Measurements from ENCODE around the gene FAM118A.
A peak's percentile ranks its signal among the peaks of the same experiment; 100 is the strongest.
"Not testable (repeated sequence)": the region's sequence is repeated elsewhere in the genome, so short reads cannot be mapped to it uniquely, and the experiment has no call there.

FAM118A gene

DNA sequence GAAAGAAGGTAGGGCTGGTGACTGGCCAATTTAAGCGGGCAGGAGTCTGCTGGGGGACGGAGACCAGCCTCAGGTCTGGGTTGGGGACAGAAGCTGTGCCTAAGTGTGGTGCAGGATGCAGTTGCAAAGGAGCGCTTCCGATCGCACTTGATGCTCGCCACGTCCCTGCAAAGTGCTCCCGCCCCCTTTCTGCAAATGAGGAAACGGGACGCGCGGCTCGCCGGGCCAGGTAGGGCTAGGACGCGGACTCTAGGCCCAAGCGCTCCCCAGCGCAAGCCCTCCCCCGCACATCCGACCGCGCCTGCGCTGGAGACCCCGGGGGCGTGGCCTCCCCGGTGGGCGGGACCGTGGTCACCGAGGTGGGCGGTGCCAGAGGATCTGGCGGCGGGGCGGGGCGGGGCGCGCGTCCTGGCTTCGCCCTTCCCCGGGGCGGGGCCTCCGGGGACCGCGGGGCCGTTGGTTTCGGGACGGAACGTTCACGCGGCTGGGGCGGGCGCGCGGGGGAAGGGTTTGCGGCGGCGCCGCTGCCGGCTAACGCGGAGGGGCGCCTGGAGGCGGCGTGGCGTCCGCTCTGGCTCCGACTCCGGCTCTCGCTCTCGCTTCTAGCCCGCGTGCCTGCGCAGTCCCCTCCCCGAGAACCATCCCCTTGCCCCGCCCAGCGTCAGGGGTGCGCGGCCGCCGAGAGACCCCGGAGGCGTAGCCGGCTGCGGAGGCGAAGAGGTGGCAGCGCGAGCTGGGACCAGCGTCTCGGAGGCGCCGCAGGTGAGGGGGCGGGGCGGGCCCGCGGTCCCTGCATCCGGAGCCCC, at the start of gene FAM118A:
Gene FAM118A (plus strand): TSS at position 513 of the 806 bp plus-strand sequence. CDS start 12,446 bp downstream, outside the sequence.
- DNase-seq = peak; percentile 50 to 98 (median 93)

DNA sequence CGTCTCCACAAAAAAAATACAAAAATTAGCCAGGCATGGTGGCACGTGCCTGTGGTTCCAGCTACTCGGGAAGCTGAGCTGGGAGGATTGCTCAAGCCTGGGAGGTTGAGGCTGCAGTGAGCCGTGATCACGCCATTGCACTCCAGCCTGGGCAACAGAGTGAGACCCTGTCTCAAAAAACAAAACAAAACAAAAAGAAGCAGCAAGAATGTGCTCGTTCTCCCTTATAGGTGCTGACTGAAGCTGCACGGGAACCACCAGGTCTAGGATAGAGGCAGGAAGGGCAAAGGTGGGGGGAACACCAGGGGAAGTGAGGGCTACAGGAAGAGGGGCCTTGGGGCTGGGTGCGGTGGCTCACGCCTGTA, 49.4 kb upstream of the FAM118A start:
- not testable (repeated sequence) for DNase-seq

DNA sequence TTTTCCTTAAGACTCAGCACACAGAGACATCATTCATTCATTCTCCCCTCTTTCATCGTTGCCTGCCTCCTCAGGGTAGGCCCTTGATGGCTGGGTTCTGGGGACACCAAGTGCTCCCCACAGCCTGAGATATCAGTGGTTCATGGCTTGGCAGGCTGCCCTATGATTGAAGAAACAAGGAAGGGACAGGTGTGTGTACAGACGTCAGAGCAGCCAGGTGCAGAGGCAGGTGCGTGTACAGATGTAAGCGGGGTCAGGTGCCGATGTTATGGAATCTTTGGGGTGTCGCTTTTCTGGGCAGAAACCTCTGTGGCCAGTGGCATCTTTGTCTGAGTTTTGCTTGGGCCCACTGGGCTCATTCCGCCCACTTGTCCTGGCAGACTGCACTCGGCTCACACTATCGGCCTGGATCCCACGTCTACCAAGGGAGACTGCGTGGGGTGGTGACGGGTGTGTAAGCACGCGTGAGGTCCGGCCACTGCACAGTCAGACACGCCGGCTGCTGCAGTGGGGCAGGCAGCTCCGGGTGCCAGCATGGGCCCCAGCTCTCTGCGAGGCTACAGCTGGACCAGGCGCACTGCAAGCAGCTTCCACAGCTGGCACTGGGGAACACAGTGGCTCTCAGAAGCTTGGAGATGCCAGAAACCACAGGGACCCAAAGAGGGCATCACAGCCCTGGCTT, 48.2 kb upstream of the FAM118A start:
- DNase-seq = no peak

GRCh38 chr22:45262195-45262930, 47.4 kb upstream of the FAM118A start:
- no peak for DNase-seq

DNA sequence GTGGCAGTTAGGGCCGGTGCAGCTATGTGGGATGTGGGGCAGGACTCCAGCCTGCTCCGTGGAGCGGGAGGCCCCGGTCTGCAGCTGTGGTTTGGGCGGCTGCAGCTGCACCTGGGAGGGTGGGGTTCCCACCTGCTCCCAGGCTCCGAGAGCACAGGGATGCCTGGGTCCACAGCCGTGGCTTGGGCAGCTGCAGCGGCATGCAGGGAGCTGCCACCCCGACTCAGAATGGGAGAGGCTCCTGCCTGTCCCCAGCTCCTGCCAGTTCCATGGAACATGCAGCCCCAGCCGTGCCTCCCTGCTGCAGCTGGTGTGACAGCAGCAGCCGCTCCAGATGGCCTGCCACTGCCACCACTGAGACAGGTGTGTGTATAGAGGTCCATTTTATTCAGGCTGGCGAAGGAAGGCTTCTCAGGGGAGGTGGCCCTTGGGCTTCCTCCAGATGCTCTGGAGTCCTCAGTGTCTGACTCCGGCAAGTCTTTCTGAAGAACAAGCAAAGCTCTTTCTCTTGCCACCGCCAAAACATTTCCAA, 46.7 kb upstream of the FAM118A start:
- DNase-seq = no peak

- peak in 45 of 56 donors; percentile 13 to 77 (median 48) for DNase-seq
These were observed 46.1 kb upstream of the FAM118A start for GRCh38 chr22:45263463-45264269.

DNA sequence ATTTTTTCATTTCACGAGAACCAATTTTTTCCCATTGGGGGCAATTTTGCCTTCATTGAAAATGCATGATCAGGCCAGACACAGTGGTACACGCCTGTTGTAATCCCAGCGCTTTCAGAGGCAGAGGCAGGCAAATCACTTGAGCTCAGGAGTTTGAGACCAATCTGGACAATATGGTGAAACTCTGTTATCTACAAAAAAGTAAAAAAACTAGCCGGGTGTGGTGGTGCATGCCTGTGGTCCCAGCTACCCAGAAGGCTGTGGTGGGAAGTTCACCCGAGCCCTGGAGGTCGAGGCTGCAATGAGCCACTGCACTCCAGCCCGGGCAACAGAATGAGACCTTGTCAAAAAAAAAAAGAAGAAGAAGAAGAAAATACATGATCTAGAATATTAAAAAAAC, 44.2 kb upstream of the FAM118A start:
- DNase-seq = no peak

GRCh38 chr22:45268167-45268957, 41.4 kb upstream of the FAM118A start:
- DNase-seq = peak in 14 of 56 donors; percentile 13 to 69 (median 35)

DNA sequence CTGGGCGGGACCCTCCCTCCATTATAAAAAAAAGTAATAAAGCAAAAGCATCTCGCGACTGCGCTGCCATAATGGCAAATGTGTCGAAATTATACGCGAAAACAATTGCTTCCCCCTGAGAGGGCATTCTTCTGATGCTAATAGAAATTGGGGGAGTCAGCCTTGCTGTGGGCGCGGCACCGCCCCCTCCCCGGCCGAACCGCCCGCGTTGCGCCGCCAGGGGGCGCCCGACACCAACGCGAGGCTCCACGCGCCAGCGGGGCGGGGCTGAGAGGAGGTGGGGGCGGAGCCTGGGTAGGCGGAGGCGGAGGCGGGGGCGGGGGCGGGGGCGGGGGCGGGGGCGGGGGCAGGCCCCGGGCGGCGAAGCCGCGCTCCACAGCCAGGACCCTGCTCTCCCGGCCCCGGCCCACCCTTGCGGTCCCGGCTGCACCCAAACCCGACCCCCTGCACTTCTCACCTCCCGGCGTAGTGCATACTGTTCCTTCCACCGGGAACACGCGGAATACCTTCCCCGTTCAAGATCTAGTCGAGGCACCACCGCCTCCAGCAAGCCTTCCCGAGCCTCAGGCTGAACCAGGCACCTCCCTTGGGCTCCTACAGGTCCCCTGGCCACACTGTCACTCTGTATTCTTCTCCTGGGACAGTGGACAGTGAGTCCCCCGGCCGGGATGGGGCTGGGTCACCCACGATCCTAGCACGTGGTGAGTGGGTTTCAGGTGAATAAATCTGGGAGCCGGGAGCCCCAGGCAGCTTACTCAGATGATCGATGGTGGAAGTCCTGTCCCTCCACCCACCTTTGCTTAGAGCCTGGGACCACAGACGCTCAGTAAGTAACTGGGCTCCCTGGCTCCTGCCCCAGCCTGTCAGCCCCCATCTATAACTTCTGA, 40.5 kb upstream of the FAM118A start:
- DNase-seq = peak in 53 of 56 donors; percentile 25 to 92 (median 66)

DNA sequence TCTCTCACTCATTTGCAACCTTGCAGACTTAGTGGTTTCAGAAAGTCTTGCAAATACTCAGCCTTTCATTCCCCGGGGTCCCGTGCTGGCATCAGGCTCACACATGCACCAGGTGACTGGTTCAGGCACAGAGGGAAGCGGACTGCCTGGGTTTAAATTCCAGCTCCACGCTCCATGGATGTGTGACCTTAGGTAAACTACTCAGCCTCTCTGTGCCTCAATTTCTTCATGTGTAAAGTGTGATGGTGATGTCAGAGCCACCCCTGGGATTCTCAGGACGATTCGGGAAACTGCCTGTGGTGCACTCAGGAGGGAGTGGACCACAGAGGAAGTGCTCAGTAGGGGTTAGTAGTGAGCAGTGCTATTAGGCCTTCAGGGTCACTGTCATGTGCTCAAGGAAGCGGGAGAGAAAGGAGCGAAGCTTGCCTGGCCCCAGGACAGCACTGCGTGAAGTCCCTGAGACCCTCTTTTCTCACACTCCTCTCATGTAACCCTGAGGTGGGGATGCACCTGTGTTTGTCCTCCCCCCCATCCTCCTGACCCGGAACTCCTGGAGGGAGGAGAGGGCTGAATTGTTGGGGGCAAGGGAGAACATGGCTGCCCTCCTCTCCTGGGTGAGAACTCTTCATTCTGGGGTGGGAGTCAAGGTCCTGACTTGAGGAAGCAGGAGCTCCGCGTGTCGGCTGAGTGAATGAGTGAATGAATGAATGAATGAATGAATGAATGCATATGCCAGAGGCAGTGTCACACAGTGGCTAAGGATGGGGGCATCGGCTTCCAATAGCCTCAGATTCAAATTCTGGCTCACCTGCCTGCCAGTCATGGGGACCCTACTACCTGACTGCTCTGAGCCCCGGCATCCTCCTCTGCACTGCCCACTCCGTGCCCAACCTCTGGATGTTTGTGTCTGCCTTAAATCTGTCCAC, 39.4 kb upstream of the FAM118A start:
- DNase-seq = no peak

GRCh38 chr22:45271667-45272201, 38.0 kb upstream of the FAM118A start:
- DNase-seq = peak in 27 of 56 donors; percentile 5 to 64 (median 42)

DNA sequence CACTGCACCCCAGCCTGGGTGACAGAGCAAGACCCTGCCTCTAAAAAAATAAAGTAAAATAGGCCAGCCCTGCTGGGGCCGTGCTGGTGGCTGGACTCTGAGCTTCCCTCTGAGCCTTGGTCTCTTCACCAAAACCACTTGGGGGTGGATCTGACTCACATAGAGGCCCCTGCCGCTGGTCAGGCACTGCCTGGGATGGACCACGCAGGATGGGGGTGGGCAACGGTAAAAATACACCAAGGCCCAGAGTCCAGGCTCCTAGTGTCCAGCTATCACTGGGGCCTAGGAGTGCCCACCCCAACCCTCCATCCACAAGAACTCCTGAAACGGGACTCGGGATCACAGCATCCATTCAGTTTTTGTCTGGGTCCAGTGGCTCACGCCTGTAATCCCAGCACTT, 37.2 kb upstream of the FAM118A start:
- no peak for DNase-seq

DNA sequence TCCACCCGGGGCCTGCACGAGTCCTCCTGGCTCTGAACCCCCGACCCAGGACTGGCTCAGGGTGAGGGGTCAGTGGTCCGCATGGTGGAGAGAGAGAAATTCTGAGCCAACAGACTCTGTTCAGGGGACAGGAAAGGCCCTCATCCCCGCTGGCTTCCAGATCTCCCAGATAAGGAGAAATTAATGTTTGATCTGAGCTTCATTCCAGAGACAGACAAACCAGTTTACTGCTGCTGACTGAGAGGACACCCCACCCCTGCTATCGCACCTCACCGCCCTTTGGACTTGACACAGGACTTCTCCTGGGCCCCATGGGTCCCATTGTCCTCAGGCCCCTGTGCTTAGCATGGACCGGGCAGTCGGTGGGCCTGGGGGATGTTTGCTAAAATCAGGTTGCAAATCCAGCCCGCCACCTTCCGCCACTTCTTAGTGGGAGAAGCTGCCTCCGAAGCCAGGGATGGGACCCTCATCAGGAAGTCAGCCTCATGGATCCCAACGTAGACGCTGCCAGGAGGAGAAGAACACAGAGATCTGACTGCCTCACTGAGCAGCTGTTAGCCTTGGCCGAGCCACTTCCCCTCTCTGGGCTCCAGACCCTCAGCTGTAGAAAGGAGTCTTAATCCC, 36.2 kb upstream of the FAM118A start:
- DNase-seq = no peak

DNA sequence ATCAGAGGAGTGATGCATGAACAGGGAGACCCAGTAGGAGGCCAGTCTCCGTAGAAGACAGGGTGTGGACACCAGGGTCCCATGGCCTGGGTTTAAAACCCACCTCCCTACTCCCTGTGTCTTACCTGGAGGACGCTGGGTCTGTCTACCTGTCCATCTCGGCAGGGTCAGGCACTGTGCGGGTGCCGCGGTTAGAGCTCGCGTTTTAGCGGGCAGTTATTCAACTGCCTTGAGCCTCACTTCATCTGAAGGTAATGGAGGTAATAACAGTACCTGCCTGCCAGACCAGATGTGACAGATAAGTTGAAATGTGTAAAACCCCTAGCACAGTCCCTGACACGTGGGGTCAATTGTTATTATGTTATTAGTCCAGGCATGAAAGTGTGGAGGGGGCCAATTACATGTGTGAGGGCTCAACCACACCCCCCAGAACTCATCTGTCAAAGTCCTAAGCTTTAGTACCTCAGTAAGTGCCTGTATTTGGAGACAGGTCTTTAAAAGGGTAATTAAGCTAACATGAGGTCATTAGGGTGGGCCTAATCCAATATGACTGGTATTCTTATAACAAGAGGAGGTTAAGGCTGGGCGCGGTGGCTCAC, 33.1 kb upstream of the FAM118A start:
- DNase-seq = no peak

GRCh38 chr22:45277720-45278119, 32.0 kb upstream of the FAM118A start:
- DNase-seq = not testable (repeated sequence)

- DNase-seq = no peak
These were observed 31.6 kb upstream of the FAM118A start for GRCh38 chr22:45278125-45278524.

DNA sequence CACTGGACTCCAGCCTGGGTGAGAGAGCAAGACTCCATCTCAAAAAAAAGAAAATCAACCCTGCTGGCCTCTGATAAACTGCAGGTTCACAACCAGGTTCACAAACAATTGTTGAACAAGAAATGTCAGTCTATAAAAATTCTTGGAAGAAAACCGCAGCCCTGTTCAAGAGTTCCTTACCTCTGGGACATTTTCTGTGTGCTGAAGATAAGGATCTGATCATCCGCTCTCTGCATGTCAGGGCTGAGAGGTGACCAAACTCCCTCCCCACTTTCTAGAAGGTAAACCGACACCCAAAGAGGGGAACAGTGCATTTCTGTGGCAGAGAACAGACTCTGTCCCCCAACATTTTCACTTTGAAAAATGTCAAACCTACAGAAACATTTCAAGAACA, 29.1 kb upstream of the FAM118A start:
- DNase-seq = no peak
